Measurements from ENCODE around the gene RNU6-9. TPM values are rescaled to one million over a fixed set of nuclear protein-coding genes. Genes with fewer than 3 reads are reported as not detected.

RNU6-9 gene
- total and polyA plus RNA-seq, 2 of the 13 experiments (the other 11 are each of a cell fraction or from before 2014, with no cell fraction given) = under 0.01 TPM; not detected in 1

DNA sequence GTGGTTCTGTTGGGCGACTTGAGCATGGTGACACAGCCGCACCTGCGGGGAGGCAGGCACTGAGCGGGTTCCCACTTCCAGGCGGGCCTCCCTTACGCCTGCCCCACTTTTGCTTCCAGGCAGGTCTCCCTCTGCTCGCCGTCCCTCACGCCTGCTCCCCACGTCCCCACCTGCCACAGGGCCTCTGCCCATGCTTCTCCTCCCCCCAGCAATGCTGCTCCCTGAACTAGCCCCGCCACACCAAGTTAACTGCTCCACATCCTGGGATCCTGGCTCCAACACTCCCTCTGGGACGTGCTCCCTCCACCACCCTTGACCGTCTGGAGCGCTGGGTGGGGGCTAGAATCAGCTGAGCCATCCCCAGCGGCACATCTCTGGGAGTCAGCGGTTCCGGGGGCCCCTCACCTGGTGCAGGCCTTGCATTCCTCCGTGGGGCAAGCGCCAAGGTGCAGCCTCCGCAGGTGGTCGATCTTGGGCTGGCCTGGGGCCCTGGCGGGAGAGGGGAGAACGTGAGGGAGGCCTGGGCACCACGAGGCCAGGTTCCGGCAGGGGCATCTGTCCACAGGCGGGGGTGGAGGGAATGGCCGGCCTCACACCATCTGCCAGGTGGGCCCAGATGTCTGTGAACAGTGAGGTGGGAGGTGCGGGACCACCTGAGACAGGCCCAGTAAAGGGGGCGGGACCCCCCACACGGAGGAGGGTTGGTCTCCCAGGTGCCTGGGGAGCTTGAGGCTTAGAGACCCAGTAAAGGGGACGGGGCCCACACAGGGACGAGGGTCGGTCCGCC lies 24.6 kb upstream of the RNU6-9 start:
- H3K4me2 ChIP-seq (ENCODE audit: low read depth, low read length) = no peak overlapping the region
- BruUV-seq (replicated peaks) = no TSS peak
- CTCF ChIA-PET (ENCODE audit: low intra/inter-chr PET ratio, low total read pairs) = no interaction called here
- intact Hi-C loops (cut with micrococcal nuclease; ENCODE audit: unreplicated experiment) (no loop called here), in situ Hi-C loops (cut with HindIII; ENCODE audit: extremely low pct_ligation_motif_present, low pct_unique_long_range_greater_than_20kb) (loop anchor here (10.0 kb wide), 1 partner anchor 116 kb away; the partner anchor contains the start of gene WDR18)
- no peak for FAIRE-seq
- H3K9ac ChIP-seq (ENCODE audit: insufficient read depth, low read depth, low read length) = no peak overlapping the region
- POLR2A ChIA-PET = no interaction called here
- H3K4me1 ChIP-seq (ENCODE audit: insufficient read depth, low read length) = no peaks in the 10 kb centered on the region
- no peak for DNase-seq (ENCODE audit: low spot score)
- H2AFZ ChIP-seq (ENCODE audit: low read length) = no peak overlapping the region
- peaks cover 3 to 12% of the 10 kb centered on the region in 2 experiments; a peak in 2 of 5 replicates for H3K36me3 ChIP-seq (replicated peaks in 1 of 2; ENCODE audit: control insufficient read depth in 1 of 2, insufficient read depth in 2 of 2, low read length in 2 of 2)
- H3K27me3 ChIP-seq (ENCODE audit: control insufficient read depth in 1 of 2, insufficient read depth in 2 of 2, low read length in 2 of 2) = no peaks in the 10 kb centered on the region
- no peaks in the 10 kb centered on the region for H4K20me1 ChIP-seq (ENCODE audit: insufficient read depth, low read length)
- no peaks in the 10 kb centered on the region for H3K79me2 ChIP-seq (ENCODE audit: insufficient read depth, low read length)
- H3K4me3 ChIP-seq (replicated peaks in 1 of 3; ENCODE audit: insufficient read depth in 1 of 3, low read depth in 2 of 3, low read length in 3 of 3) = no peak overlapping the region
- 95% methylated on average over 34 of the region's 34 CpGs for WGBS (ENCODE audit: low lambda C conversion rate)
- H3K9me3 ChIP-seq (ENCODE audit: low read length) = no peaks in the 10 kb centered on the region
- no peak for ATAC-seq
- TF ChIP-seq ZNF770 (CRISPR knock-in tag; IDR thresholded peaks at IDR 0.05) = no peak
- peak; percentile 10 for TF ChIP-seq SRSF1 (optimal IDR thresholded peaks at IDR 0.05; ENCODE audit: low read depth, low read length)
- TF ChIP-seq AGO2 (optimal IDR thresholded peaks at IDR 0.05; ENCODE audit: low read depth, low read length) = peak; percentile 69
- no peak for TF ChIP-seq ZFP36L2 (CRISPR knock-in tag; IDR thresholded peaks at IDR 0.05)
- no peak for TF ChIP-seq REPIN1 (CRISPR knock-in tag; IDR thresholded peaks at IDR 0.05; ENCODE audit: borderline replicate concordance, low read depth)
- TF ChIP-seq RBFOX2 (IDR thresholded peaks at IDR 0.05; ENCODE audit: low read depth, low read length) = peak; percentile 49; the same call in 1 of the 2 replicates
- TF ChIP-seq ZNF230 (CRISPR knock-in tag; IDR thresholded peaks at IDR 0.05) = no peak
- TF ChIP-seq ZNF788 (CRISPR knock-in tag; IDR thresholded peaks at IDR 0.05; ENCODE audit: borderline replicate concordance) = no peak
- no peak for TF ChIP-seq HIVEP1 (CRISPR knock-in tag; IDR thresholded peaks at IDR 0.05)
- 0 out of 2 replicates have a peak, but pooled peaks have one; percentile 18 for TF ChIP-seq ZNF776 (CRISPR knock-in tag; IDR thresholded peaks at IDR 0.05)
- no peak for TF ChIP-seq SUZ12 (IDR thresholded peaks at IDR 0.05; ENCODE audit: low read depth, low read length)
- peak; percentile 15 for TF ChIP-seq AGO1 (IDR thresholded peaks at IDR 0.05; ENCODE audit: low read depth, low read length, poor library complexity, severe bottlenecking)
- peak; percentile 40; the same call in 1 of the 2 replicates for TF ChIP-seq POLR2G (IDR thresholded peaks at IDR 0.05; ENCODE audit: low read depth, low read length)
- no peak for TF ChIP-seq ZNF484 (CRISPR knock-in tag; IDR thresholded peaks at IDR 0.05; ENCODE audit: borderline replicate concordance, low read depth)
- no peak for TF ChIP-seq XRCC5 (optimal IDR thresholded peaks at IDR 0.05; ENCODE audit: low read length)
- TF ChIP-seq ZNF609 (CRISPR knock-in tag; IDR thresholded peaks at IDR 0.05; ENCODE audit: borderline replicate concordance) = no peak
- no peak overlapping the region for H3K27ac ChIP-seq (ENCODE audit: extremely low read length, insufficient read depth, low read length)

Measured in HepG2 (cell line).